G401 (cell line): ENCODE measurements around the gene PHF12. TPM values are rescaled to one million over a fixed set of nuclear protein-coding genes. Genes with fewer than 3 reads are reported as not detected.

Experiments
- DNase-seq: peaks from one replicate; pipeline ENCODE4 v3.0.0-alpha.2; 2015; ENCODE audit warnings: low spot score
- in situ Hi-C: cut with HindIII; loops from 2 replicates; pipeline ENCODE4 v1.10.0; 2016; ENCODE audit warnings: low sequenced_read_pairs, mixed read lengths
- total RNA-seq: library from RNA; depleted of rRNA; stranded (reverse); fragments of >200 nt; shearing (Covaris generic); gene quantifications from 2 replicates; pipeline ENCODE4 v1.2.3, GENCODE V29; 2014; rRNA removed

PHF12 gene
- total RNA-seq: 26.8 and 48.5 TPM in 2 replicates

DNA sequence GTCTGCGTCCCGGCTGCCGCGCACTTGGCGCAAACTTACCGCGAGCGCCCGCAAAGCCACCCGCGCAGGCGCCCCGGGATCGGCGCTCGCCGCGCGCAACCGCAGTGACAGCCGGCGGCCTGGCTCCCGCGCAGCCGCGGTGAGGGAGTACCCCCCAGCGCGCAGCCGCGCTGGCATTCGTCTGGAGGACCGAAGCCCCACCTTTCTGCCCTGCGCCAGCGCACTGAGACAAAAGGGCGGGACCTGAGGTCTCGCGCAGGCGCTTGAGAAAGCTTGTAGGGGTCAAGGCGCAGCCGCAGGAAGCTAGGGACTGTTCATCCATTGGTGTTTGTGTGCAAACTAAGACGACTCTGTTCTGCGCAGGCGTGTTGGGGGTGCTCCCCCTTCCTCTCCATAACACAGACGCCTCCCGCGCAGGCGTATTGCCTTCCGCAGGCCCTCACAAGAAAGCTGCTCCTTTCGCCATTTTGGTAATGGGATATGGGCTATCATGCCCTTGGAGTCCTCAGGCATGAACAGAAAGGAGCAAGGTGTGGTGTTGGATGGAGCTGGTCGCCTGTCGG lies at the start of gene PHF12:
Gene PHF12, minus strand, starts transcription at position 91 of the 563 bp plus-strand sequence. CDS start 558 bp downstream, outside the sequence.
- peak; percentile 100 for DNase-seq
- in situ Hi-C loops: loop anchor here (10.0 kb wide), 1 partner anchor 63 kb away; no protein-coding TSS in a partner anchor

GRCh38 chr17:29000973-29001372 lies 49.7 kb upstream of the PHF12 start:
- DNase-seq: no peak
- in situ Hi-C loops: no loop called here

DNA sequence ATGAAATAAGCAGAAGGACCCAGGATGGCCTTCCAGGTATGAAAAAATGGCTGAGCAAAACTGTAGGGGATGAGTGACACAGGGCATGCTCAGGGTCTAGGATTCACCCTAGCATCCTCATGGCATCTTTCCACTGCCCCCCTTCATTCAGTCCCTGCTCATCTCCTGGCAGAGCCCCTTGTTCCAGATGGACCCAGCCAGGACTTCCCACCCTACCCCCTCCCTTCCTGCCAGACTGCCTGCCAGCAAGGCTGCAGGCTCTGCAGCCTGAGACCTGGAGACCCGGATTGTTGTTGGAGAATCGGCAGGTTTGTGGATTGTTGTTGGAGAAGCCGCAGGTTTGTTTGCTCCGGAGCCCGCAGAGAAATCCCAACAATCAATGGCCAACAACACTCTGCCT lies 47.9 kb upstream of the PHF12 start:
- DNase-seq: peak; percentile 93
- in situ Hi-C loops: no loop called here

DNA sequence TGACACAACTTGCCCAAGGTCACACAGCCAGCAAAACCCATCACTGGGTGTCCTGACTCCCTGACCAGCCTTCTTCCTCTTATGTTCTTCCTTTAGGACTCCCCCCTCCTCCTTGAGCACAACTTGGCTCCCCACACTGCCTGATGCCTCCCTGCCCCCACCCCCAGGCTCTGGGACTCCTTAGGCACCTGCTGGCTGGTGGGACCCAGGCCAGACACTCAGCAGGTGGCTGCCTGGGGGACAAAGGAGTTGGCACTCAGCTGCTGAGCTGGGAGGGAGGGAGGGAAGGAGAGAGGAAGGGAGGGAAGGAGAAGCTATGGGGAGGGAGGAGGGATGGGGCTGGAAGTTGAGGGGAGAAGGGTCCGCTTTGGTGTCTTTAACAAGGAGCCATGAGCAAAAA lies 46.5 kb upstream of the PHF12 start:
- in situ Hi-C loops: no loop called here
- no peak for DNase-seq

- in situ Hi-C loops: no loop called here
These were observed 45.3 kb upstream of the PHF12 start for GRCh38 chr17:28996554-28997096.

DNA sequence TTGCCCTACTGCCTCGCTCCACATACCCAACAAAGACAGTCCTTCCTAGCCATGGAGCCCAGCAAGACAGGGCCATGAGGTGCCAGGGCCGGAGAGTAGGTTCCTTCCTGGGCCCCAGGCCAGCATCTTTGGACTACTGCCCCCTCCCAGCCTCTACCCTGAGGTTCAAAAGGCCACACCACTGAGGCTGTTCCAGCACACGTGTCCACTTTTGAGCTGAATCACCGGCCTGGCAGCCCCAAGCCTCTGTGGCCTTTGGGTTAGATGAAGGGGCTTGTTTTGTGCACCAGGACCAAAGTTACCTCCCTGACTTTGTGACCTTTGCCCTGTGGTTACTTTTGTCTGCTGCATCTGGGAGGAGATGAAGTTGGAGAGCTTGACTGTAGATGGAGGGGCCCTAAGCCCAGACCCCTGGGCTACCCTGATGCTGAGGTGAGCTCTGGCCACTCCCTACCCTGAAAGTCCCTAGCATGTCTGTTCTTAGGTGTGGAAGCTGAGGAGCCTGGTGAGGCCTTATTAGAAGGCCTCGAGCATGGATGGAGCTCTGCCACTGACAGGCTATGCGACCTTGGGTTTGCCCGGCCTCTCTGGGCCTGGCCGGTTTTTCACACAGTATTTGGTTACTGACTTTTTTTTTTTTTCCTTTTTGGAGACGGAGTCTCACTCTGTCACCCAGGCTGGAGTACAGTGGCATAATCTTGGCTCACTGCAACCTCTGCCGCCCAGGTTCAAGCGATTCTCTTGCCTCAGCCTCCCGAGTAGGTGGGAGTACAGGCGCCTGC lies 42.5 kb upstream of the PHF12 start:
- DNase-seq: no peak
- in situ Hi-C loops: no loop called here

More at GRCh38 chr17:28996554-28997096, 45.3 kb upstream of the PHF12 start:
- DNase-seq: no peak

DNA sequence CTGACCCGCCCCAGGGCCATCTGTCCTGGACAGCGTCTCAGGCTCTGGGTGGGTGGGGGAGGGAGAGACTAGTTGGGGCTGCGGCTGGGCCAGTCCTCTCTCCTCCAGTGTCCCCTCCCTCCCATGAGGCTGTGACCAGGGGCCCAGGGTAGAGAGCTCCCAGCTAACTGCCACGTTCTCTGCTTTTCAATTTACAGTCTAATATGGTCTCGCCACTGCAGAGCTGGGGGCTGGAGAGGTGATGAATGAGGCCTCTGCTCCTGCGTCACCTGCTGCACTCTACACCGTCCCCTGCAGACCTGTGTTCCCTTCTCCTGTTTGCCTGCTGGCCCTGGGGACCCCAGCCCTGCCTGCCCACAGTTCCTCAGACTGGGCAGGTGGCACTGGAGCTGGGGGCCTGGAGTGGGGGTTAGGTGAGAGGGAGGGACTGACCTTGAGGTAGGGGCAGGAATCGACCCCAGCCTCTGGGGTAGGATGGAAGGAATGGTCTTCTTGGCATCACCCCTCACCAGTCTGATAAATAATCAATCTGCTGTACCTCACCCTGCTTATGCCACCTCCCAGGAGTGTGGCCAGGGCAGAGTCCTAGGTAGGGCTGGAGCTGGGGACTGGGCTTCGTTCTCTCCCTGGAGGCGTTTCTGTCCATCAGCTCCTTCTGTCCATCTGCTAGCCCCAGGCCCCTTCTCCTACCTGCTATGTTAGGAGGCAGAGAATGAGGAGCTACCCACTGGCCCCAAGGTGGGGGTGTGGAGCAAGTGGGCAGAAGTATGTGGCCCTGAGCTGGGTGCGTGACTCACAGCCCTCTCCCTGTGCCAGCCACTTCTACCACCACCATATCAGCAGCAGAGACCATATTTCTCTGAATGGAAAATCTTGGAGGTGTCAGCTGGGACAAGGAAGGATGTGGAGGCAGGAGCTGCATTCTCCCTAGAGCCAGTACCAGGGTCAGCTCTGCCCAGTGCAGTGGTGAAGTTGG lies 41.6 kb upstream of the PHF12 start:
- in situ Hi-C loops: no loop called here
- DNase-seq: no peak

GRCh38 chr17:28992185-28992584 lies 40.9 kb upstream of the PHF12 start:
- in situ Hi-C loops: no loop called here
- no peak for DNase-seq

DNA sequence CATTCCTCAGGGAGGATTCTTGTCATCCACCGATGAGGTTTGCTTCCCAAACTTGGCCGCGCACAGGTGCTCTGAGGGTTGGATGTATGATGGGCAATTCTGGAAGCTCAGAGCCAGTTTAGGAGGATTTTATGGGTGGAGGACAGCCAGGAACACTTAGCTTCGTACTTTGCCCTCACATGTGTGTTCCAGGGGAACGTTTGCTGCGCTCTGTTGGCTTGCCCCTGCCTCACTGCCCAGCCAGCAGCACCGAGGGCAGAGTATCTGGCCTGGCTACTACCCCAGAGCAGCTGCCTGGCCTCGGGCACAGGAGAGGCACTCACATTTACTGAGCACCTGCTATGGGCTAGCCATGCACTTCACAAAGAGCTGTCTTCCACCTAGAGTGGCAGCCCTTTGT lies 40.5 kb upstream of the PHF12 start:
- in situ Hi-C loops: no loop called here
- DNase-seq: no peak

DNA sequence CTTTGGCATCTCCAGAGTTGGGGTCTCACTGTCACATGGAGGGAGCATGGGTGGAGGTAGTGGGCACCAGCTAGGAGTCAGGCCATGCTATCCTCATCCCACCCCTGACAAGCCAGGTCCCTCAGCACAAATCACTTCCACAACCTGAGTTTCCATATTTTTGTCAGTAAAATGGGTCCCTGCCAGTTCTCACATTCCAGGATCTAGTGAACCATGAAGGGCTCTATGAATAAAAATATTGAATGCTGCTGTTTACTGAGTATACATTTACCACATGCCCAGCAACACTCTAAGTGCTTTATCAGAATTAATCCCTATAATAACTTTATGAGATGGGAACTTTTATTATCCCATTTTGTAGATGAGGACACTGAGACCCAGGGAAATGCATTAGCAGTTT lies 37.7 kb upstream of the PHF12 start:
- DNase-seq: no peak
- in situ Hi-C loops: no loop called here

DNA sequence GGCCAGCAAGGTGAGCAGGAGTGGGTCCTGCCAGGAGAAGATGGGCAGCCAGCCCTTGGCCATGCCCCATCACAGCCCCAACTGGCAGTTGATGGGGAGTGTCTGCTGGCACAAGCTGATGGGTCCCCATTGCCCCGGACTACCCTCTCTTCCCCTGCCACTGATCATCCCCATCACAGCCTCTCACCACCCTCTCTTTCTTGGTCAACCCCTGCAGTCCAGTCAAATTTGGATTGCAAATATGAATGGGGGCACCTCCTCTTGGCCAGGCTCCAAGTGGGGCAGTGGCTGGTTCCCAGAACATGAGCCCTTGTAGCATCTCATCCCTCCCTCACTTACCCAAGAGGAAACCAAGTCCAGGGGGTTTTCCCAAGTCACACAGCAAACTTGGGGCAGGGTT lies 37.2 kb upstream of the PHF12 start:
- DNase-seq: no peak
- in situ Hi-C loops: no loop called here

DNA sequence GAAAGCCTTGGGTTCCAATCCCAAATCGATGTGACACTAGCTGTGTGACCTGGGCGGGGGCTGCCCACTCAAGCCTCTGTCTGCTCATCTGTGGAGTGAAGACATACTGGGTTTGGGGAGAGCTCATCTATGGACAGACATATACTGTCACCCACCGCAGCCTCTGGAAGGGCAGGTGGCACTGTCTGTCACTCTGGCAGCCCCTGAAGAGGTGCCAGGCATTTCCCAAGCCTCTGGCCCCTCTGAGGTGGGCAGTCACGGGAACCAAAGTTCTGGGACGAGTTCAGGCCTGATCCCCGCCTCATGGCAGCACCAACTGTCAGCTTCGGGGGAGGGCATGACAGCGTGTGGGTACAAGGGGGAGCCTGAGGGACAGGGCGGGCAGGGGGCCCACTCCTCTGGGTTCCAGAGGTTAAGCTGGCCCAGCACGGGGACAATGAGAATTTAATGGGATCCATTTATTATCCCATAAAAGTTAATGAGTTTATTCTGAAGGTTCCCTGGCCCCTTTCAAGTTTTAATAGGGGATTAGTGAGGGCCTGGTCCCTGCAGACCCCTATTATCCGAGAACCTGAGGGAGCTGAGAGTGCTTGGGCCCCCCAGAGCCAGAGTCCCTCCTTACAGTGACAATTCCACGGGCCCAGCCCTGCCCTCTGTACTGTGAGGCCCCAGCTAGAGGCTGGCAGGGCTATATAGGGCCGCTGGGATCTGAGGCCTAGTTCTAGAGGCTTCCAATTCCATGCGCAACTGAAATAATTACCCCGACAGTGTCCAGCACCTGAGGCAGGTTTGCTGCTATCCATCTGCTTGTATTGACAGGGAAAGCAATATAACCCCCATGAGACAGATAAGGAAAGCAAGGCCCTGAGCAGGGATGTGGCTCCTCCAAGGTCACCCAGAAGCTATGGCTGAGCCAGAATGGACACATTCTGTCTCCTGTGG lies 35.7 kb upstream of the PHF12 start:
- in situ Hi-C loops: no loop called here
- no peak for DNase-seq

GRCh38 chr17:28985950-28986713 lies 34.8 kb upstream of the PHF12 start:
- DNase-seq: no peak
- in situ Hi-C loops: no loop called here

DNA sequence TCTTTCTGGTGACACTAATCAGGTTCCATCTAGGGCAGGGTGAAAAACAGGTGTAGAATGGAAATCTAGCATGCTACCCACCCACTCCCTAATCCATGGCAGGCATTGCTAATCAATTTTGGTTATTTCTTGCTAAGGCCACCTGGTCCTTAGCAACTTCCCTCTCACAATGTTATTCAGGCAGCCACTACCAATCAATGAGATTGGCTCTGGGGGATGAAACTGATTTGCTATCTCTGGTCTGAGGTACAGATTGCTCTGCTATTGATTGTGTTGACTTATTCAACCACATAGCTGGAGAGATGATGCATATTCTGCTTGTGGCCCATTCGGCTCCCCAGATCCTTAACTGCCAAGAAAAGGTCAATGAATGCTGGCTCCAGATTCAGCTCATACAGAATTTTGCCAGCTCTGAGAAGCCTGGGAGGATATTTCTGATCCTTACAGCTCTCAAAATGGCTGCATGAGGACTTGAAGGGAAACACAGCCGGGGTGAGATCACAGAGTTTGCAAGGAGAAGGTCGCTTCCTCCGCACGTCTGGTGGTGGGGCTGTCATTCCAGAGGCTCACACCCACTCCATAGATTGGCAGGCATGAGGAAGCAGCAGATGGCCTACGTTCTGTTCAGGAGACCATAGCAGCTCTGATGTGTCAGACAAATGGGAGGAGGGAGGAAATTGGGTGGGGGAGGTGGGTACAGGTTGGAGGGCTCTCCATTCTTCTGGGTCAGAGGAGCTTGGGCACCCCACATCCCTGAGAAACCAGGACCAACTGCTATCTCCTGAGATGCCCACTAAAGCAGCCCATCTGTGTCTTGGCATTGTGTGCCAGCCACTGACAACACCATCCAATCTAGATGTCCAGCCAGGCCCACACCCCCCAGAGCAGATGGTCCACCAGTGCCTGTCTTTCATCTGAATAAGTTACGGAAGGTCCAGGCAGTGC lies 32.2 kb upstream of the PHF12 start:
- peak; percentile 98 for DNase-seq
- in situ Hi-C loops: no loop called here

- in situ Hi-C loops: no loop called here
These were observed 30.9 kb upstream of the PHF12 start for GRCh38 chr17:28982131-28982793.

GRCh38 chr17:28978356-28978964 lies 27.1 kb upstream of the PHF12 start:
- no peak for DNase-seq
- in situ Hi-C loops: no loop called here

More at GRCh38 chr17:28982131-28982793, 30.9 kb upstream of the PHF12 start:
- no peak for DNase-seq
